Right lobe of liver (tissue), 6 donors: Measurements from ENCODE around the gene IGSF22. TPM values are rescaled to one million over a fixed set of nuclear protein-coding genes. Genes with fewer than 3 reads are reported as not detected.
A peak's percentile ranks its signal among the peaks of the same experiment; 100 is the strongest.

Experiments
- ATAC-seq, 4 donors: fragments of 200-7000 bp; cut with Tn5 transposase; one replicate each; pipeline ENCODE4 v1.9.1; 2020; ENCODE audit warnings: mild to moderate bottlenecking in 4 of 4, moderate library complexity in 4 of 4
- DNase-seq, 3 donors: peaks; one replicate each; pipeline ENCODE4 v3.0.0-alpha.2; 2020
- H3K27ac ChIP-seq, 3 donors: fragments of 200-600 bp; one replicate each; pipeline ENCODE4 v1.8.0; 2022
- H3K27me3 ChIP-seq, 2 donors: fragments of 200-600 bp; one replicate each; pipeline ENCODE4 v1.8.0; 2022
- H3K36me3 ChIP-seq, 4 donors: fragments of 200-600 bp; sonication (generic) in 1 of 4; one replicate each; pipeline versions ENCODE4 v1.5.1 to v1.8.0; 2017 to 2022; ENCODE audit warnings: control low read depth in 1 of 4
- H3K4me1 ChIP-seq, 4 donors: fragments of 200-600 bp; sonication (generic) in 1 of 4; one replicate each; pipeline versions ENCODE4 v1.5.1 to v1.8.0; 2017 to 2022; ENCODE audit warnings: control low read depth in 1 of 4
- H3K4me3 ChIP-seq, 3 donors: fragments of 200-600 bp; one replicate each; pipeline ENCODE4 v1.8.0; 2022
- H3K9me3 ChIP-seq, 4 donors: fragments of 200-600 bp; sonication (generic) in 1 of 4; one replicate each; pipeline versions ENCODE4 v1.5.1 to v1.8.0; 2017 to 2022; ENCODE audit warnings: control low read depth in 1 of 4
- CTCF ChIP-seq, 4 donors: fragments of 200-600 bp in 3 of 4; fragments of 450-650 bp in 1 of 4; IDR thresholded peaks; one replicate each; pipeline versions ENCODE4 v1.5.1 to v1.8.0; 2016 to 2022; ENCODE audit warnings: antibody characterized with exemption in 4 of 4, mild to moderate bottlenecking in 2 of 4
- POLR2A ChIP-seq: fragments of 450-650 bp; IDR thresholded peaks from one replicate; pipeline ENCODE4 v1.6.1; 2017; ENCODE audit warnings: antibody characterized with exemption, mild to moderate bottlenecking
- WGBS: methylation state at CpG from one replicate; pipeline ENCODE4 v1.1.6; 2018; ENCODE audit warnings: low coverage, low lambda C conversion rate; ENCODE audit not compliant: insufficient coverage; ENCODE audit errors: missing lambda C conversion rate; 5-methylcytosine and 5-hydroxymethylcytosine counted together
- intact Hi-C, 2 donors: fragments of 100-400 bp; cut with DNase I; formaldehyde crosslinking; loops; one replicate each; pipeline versions ENCODE4 v1.11.2 to v1.14.1; 2022
- total RNA-seq, 6 experiments: library from RNA; depleted of rRNA in 2 of 6; stranded (reverse); fragments of >200 nt in 2 of 6; fragmentation: NEBNext Ultra II Directional in 3 of 6; extraction: Animal tissue kit (Norgen Biotek cat#: 25700) in 3 of 6; gene quantifications; one replicate each; pipeline versions ENCODE4 v1.1.0 to v1.2.4, GENCODE V29; 2016 to 2023
- donor health status: DM: no; HTN: yes; CAD: no.
- donor health status: DM: no; HTN: no; CAD: no.
- donor health status: DM: no; HTN: no; CAD: no.
- donor health status: DM: no; HTN: yes; CAD: no.
- donor health status: DM: no; HTN: yes; CAD: no.

The IGSF22 gene
- total RNA-seq, 6 experiments from 2014 or later, result 0.04 to 0.32 (median 0.12) TPM; not detected in 3

DNA sequence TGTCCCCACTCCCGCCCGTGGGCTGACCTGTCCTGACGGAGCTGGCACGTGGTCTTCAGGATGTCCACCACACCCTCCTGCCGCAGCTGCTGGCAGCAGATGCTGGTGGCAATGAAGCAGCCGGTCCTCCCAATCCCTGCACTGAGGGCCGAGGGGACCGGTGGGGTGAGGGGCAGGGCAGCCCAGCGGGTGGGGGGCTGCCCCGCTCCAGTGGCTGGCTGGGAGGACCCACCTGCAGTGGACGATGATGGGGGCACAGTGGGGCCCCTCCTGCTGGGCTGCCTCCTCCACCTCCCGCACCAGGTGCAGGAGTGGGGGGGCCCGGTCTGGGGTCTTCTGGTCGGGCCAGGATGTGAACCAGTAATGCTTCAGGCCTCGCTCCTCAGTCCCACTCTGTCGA is 3.4 kb upstream of the IGSF22 start:
- DNase-seq, result no peak
- Histone ChIP-seq H3K27me3 (no peaks in the 10 kb centered on the region), H3K27ac (no peak overlapping the region), H3K36me3 (no peaks in the 10 kb centered on the region), H3K4me3 (no peak overlapping the region), H3K4me1 (no peaks in the 10 kb centered on the region), H3K9me3 (no peaks in the 10 kb centered on the region)
- intact Hi-C loops, result no loop called here
- WGBS, result 75% methylated on average over 12 of the region's 16 CpGs
- no peak for ATAC-seq
- no peak for TF ChIP-seq POLR2A
- TF ChIP-seq CTCF (IDR thresholded peaks at IDR 0.05), result no peak

GRCh38 chr11:18728658-18729057 is 2.7 kb upstream of the IGSF22 start:
- Histone ChIP-seq H3K9me3 (no peaks in the 10 kb centered on the region), H3K4me1 (no peaks in the 10 kb centered on the region), H3K36me3 (no peaks in the 10 kb centered on the region), H3K27me3 (no peaks in the 10 kb centered on the region), H3K27ac (no peak overlapping the region), H3K4me3 (no peak overlapping the region)
- TF ChIP-seq POLR2A (no peak), CTCF (IDR thresholded peaks at IDR 0.05) (no peak)
- no peak for DNase-seq
- no peak for ATAC-seq
- intact Hi-C loops, result no loop called here
- no CpG with 5 or more reads among the region's 13 CpGs for WGBS

DNA sequence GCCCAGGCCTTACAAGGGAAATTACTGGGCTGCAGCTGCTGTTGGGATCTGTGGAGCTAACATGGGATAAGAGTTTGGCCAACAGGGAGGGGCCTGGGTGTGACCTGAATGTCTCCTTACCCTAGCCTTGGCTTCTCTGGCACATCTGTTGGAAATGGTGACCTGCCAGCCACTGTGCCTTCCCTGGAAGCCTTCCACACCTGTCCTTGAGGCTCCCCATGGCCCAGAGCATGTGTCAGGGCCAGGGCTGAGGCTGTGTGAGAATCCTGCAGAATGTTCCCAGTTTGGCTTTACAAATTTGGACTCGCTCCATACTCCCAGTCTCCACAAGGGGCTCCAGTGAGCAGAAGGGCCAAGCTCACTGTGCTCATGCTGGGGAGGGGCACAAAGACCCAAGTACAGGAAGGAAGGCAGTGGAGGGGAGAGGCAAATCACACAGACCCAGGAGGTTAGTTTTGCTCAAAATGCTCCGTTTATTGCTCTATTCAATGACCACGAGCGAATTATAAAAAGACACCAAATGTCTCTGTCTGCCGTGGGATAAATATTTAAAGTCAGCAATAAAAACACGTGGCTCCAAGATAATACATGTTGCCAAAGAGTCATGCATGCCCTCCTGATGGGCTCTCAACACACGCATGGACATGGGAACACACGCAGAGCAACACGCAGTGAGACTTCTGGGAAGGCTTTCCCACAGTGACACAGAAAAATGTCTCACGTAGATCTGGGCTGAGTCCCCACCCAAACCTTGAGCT is 1.7 kb upstream of the IGSF22 start:
- WGBS, result 32% methylated on average over 8 of the region's 10 CpGs
- DNase-seq (no peak), ATAC-seq (peak; percentile 53 to 74 (median 70))
- no peak overlapping the region for H3K4me3 ChIP-seq
- no peaks in the 10 kb centered on the region for H3K36me3 ChIP-seq
- no peak overlapping the region for H3K27ac ChIP-seq
- no peaks in the 10 kb centered on the region for H3K27me3 ChIP-seq
- H3K9me3 ChIP-seq, result no peaks in the 10 kb centered on the region
- TF ChIP-seq POLR2A, result no peak
- peak; percentile 47 to 76 (median 66) for TF ChIP-seq CTCF (IDR thresholded peaks at IDR 0.05)
- no peaks in the 10 kb centered on the region for H3K4me1 ChIP-seq
- intact Hi-C loops, result no loop called here

DNA sequence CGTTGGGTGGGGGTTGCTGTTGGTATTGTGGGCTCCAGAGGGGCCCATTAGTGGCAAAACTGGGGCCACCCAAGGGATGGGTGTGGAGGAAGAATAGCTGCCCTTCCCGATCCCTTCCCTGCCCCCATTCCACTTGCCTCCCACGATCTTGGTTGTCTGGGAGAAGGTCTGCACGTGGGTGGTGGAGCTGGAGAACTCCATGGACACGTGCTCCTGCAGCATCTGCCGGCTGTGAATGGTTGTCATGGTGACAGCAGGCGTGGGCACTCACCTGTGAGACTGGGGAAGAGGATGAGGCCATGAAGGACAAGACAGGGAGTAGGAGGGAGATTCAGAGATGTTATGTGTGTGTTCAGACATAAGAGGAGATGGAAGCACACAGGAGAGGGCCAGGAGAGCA is 2.0 kb downstream of the IGSF22 start:
- no peak for DNase-seq
- Histone ChIP-seq H3K27me3 (no peaks in the 10 kb centered on the region), H3K27ac (no peak overlapping the region), H3K4me1 (peaks cover 0 to 8% (median 0%) of the 10 kb centered on the region in 4 donors), H3K36me3 (no peaks in the 10 kb centered on the region), H3K9me3 (no peaks in the 10 kb centered on the region), H3K4me3 (no peak overlapping the region)
- intact Hi-C loops, result no loop called here
- no peak for ATAC-seq
- WGBS, result 39% methylated on average over 4 of the region's 7 CpGs
- TF ChIP-seq POLR2A (no peak), CTCF (IDR thresholded peaks at IDR 0.05) (no peak)
